HCT116 (cell line): ENCODE results near the gene RANBP17. TPM values are rescaled to one million over a fixed set of nuclear protein-coding genes. Genes with fewer than 3 reads are reported as not detected.
A peak's percentile ranks its signal among the peaks of the same experiment; 100 is the strongest.

Experiments
- ATAC-seq: fragments of 200-7000 bp; cut with Tn5 transposase; 2 replicates; pipeline ENCODE4 v1.9.1; 2020; ENCODE audit warnings: mild to moderate bottlenecking, moderate library complexity
- BruUV-seq: library from RNA; stranded (reverse); fragments of 400-500 nt; replicated peaks from 2 replicates; lab custom pipeline; 2021; lab: Mats Ljungman, UMichigan
- CTCF ChIA-PET: fragments of 300-600 bp; sonication (Branson Sonifier 250); formaldehyde crosslinking; loops from one replicate; lab custom pipeline; 2021; ENCODE audit warnings: antibody characterized with exemption; lab: Charles Lee
- POLR2A ChIA-PET: fragments of 300-600, 350-600 bp; sonication (Branson Sonifier 250); formaldehyde crosslinking; loops from one replicate; lab custom pipeline; 2021; ENCODE audit warnings: antibody characterized with exemption; lab: Charles Lee
- RAD21 ChIA-PET, 2 experiments: fragments of 300-600 bp; sonication (Branson Sonifier 250); formaldehyde crosslinking; loops; one replicate each; lab custom pipeline; 2023; ENCODE audit warnings: low total read pairs in 2 of 2; ENCODE audit not compliant: uncharacterized antibody in 2 of 2, unreplicated experiment in 2 of 2, low non-redundant PET in 1 of 2; lab: Charles Lee
- DNase-seq: peaks from one replicate; pipeline ENCODE4 v3.0.0-alpha.2; 2010; ENCODE audit warnings: low read depth, low spot score
- H2AFZ ChIP-seq: fragments of 200-600 bp; shearing (Covaris generic), sonication (generic); 2 replicates; pipeline ENCODE4 v1.6.1; 2017; ENCODE audit warnings: low read depth, mixed run types, mixed read lengths, antibody characterized with exemption, low read length; ENCODE audit not compliant: poor library complexity, severe bottlenecking
- H3K27ac ChIP-seq: 2 replicates; pipeline ENCODE4 v1.5.1; 2012; ENCODE audit warnings: low read depth, low read length
- H3K27me3 ChIP-seq: fragments of 200-600 bp; sonication (generic); 2 replicates; pipeline ENCODE4 v1.6.1; 2016; ENCODE audit warnings: mixed run types, low read length, mixed read lengths; ENCODE audit not compliant: insufficient read depth
- H3K36me3 ChIP-seq, 2 experiments: fragments of 200-500 bp in 1 of 2; fragments of 200-600 bp in 1 of 2; sonication (Bioruptor generic) in 1 of 2; sonication (generic) in 1 of 2; 2 replicates each; pipeline versions ENCODE4 v1.5.1 to v1.6.1; 2014 to 2016; ENCODE audit warnings: low read length in 2 of 2, inconsistent platforms in 1 of 2, mixed read lengths in 1 of 2, mixed run types in 1 of 2; ENCODE audit not compliant: insufficient read depth in 2 of 2, control insufficient read depth in 1 of 2
- H3K4me1 ChIP-seq, 2 experiments: fragments of 200-600 bp in 1 of 2; sonication (generic) in 1 of 2; 2 replicates each; pipeline versions ENCODE4 v1.5.1 to v1.6.1; 2012 to 2017; ENCODE audit warnings: low read length in 2 of 2, inconsistent platforms in 1 of 2, mild to moderate bottlenecking in 1 of 2, mixed read lengths in 1 of 2, mixed run types in 1 of 2, moderate library complexity in 1 of 2; ENCODE audit not compliant: insufficient read depth in 2 of 2, control insufficient read depth in 1 of 2
- H3K4me2 ChIP-seq: fragments of 200-600 bp; sonication (generic); 2 replicates; pipeline ENCODE4 v1.6.1; 2017; ENCODE audit warnings: mixed run types, low read length, mixed read lengths
- H3K4me3 ChIP-seq, 2 experiments: fragments of 200-600 bp in 1 of 2; sonication (generic) in 1 of 2; replicated peaks in 1 of 2; 2 replicates each; pipeline ENCODE4 v1.5.1; 2011 to 2016; ENCODE audit warnings: low read length in 2 of 2, control low read depth in 1 of 2, low read depth in 1 of 2, mild to moderate bottlenecking in 1 of 2, mixed read lengths in 1 of 2, mixed run types in 1 of 2
- H3K79me2 ChIP-seq: fragments of 200-600 bp; sonication (generic); 2 replicates; pipeline ENCODE4 v1.6.1; 2017; ENCODE audit warnings: mild to moderate bottlenecking, mixed run types, low read length, moderate library complexity, mixed read lengths; ENCODE audit not compliant: insufficient read depth
- H3K9ac ChIP-seq: fragments of 200-600 bp; sonication (generic); 2 replicates; pipeline ENCODE4 v1.6.1; 2016; ENCODE audit warnings: low read length, mixed read lengths
- H3K9me2 ChIP-seq: fragments of 200-600 bp; sonication (generic), shearing (Covaris generic); 2 replicates; pipeline ENCODE4 v1.6.1; 2017; ENCODE audit warnings: mixed run types, mild to moderate bottlenecking, moderate library complexity; ENCODE audit not compliant: insufficient read depth
- H3K9me3 ChIP-seq, 2 experiments: fragments of 200-500 bp in 1 of 2; fragments of 200-600 bp in 1 of 2; sonication (Bioruptor generic) in 1 of 2; sonication (generic) in 1 of 2; 2 replicates each; pipeline ENCODE4 v1.6.1; 2014 to 2017; ENCODE audit warnings: low read length in 2 of 2, mixed read lengths in 2 of 2, inconsistent platforms in 1 of 2, low read depth in 1 of 2, mild to moderate bottlenecking in 1 of 2, mixed run types in 1 of 2, moderate library complexity in 1 of 2; ENCODE audit not compliant: control insufficient read depth in 1 of 2, insufficient read depth in 1 of 2
- H4K20me1 ChIP-seq: fragments of 200-600 bp; sonication (generic), shearing (Covaris generic); 2 replicates; pipeline ENCODE4 v1.6.1; 2017; ENCODE audit warnings: mixed run types, mild to moderate bottlenecking, moderate library complexity; ENCODE audit not compliant: insufficient read depth
- ATF3 ChIP-seq: IDR thresholded peaks from 2 replicates; pipeline ENCODE4 v1.6.1; 2012
- CBX3 ChIP-seq: IDR thresholded peaks from 2 replicates; pipeline ENCODE4 v1.6.1; 2012; ENCODE audit warnings: low read depth
- CEBPB ChIP-seq: IDR thresholded peaks from 2 replicates; pipeline ENCODE4 v1.6.1; 2012; ENCODE audit warnings: low read depth
- EGR1 ChIP-seq: IDR thresholded peaks from 2 replicates; pipeline ENCODE4 v1.6.1; 2012; ENCODE audit warnings: low read depth
- EZH2phosphoT487 ChIP-seq: fragments of 200-600 bp; IDR thresholded peaks from 2 replicates; pipeline ENCODE4 v1.6.1; 2018; ENCODE audit warnings: antibody characterized with exemption, borderline replicate concordance
- JUND ChIP-seq: IDR thresholded peaks from 2 replicates; pipeline ENCODE4 v1.6.1; 2012
- POLR2A ChIP-seq: IDR thresholded peaks from 2 replicates; pipeline ENCODE4 v1.7.0; 2011; ENCODE audit warnings: borderline replicate concordance; ENCODE audit not compliant: insufficient read depth, insufficient read length; ENCODE audit errors: extremely low read depth
- POLR2AphosphoS5 ChIP-seq: IDR thresholded peaks from 2 replicates; pipeline ENCODE4 v1.6.1; 2011; ENCODE audit warnings: mild to moderate bottlenecking, low read depth, low read length, moderate library complexity
- RAD21 ChIP-seq: IDR thresholded peaks from 2 replicates; pipeline ENCODE4 v1.6.1; 2012; ENCODE audit warnings: low read depth, mild to moderate bottlenecking
- SIN3A ChIP-seq: IDR thresholded peaks from 2 replicates; pipeline ENCODE4 v1.6.1; 2012; ENCODE audit warnings: low read depth
- SP1 ChIP-seq: IDR thresholded peaks from 2 replicates; pipeline ENCODE4 v1.6.1; 2012; ENCODE audit warnings: low read depth
- SRF ChIP-seq: IDR thresholded peaks from 2 replicates; pipeline ENCODE4 v1.6.1; 2012; ENCODE audit warnings: low read depth
- TCF7L2 ChIP-seq: IDR thresholded peaks from 2 replicates; pipeline ENCODE4 v1.7.0; 2011; ENCODE audit warnings: borderline replicate concordance, inconsistent platforms; ENCODE audit not compliant: insufficient read depth, insufficient read length; ENCODE audit errors: extremely low read depth
- YY1 ChIP-seq: IDR thresholded peaks from 2 replicates; pipeline ENCODE4 v1.6.1; 2011; ENCODE audit warnings: low read length, low read depth, moderate library complexity, mild to moderate bottlenecking; ENCODE audit not compliant: insufficient replicate concordance; ENCODE audit errors: extremely low read depth
- ZFX ChIP-seq: fragments of 450-650 bp; IDR thresholded peaks from 2 replicates; pipeline ENCODE4 v1.6.1; 2017
- intact Hi-C: fragments of 100-400 bp; cut with micrococcal nuclease; formaldehyde crosslinking; loops from 2 replicates; pipeline ENCODE4 v1.10.0; 2022
- total RNA-seq: library from RNA; stranded (reverse); gene quantifications from one replicate; pipeline ENCODE4 v1.2.1, GENCODE V29; 2021; ENCODE audit not compliant: unreplicated experiment
- TF ChIP-seq, protein P1 (sequence below): IDR thresholded peaks from 2 replicates; pipeline ENCODE4 v1.6.1; 2012; ENCODE audit warnings: low read depth
- TF ChIP-seq, protein P2 (sequence below), 3 experiments: fragments of 200-600 bp in 1 of 3; sonication (generic) in 1 of 3; IDR thresholded peaks in 2 of 3; conservative IDR thresholded peaks in 1 of 3; 2 replicates each; pipeline ENCODE4 v1.5.1; 2012 to 2017; ENCODE audit warnings: low read depth in 2 of 3, low read length in 2 of 3, antibody characterized with exemption in 1 of 3, borderline replicate concordance in 1 of 3, control low read depth in 1 of 3, mild to moderate bottlenecking in 1 of 3, mixed read lengths in 1 of 3, mixed run types in 1 of 3, moderate library complexity in 1 of 3; ENCODE audit not compliant: insufficient read depth in 1 of 3
- TF ChIP-seq, protein P3 (sequence below): IDR thresholded peaks from 2 replicates; pipeline ENCODE4 v1.6.1; 2012

RANBP17 gene
- total RNA-seq, 1 experiment from 2014 or later, result 18.2 TPM

- intact Hi-C loops, result no loop called here
- Histone ChIP-seq H2AFZ (no peak within 1 kb of the TSS), H3K9me3 (no peaks in the 10 kb centered on the region), H3K9me2 (no peaks in the 10 kb centered on the region), H3K4me2 (peak within 1 kb of the TSS; percentile 77), H3K27ac (peak within 1 kb of the TSS; percentile 62), H3K4me3 (peak within 1 kb of the TSS; percentile 50 to 66), H3K79me2 (no peaks in the 10 kb centered on the region), H4K20me1 (no peaks in the 10 kb centered on the region), H3K4me1 (peaks cover 3 to 6% of the 10 kb centered on the region in 2 experiments; a peak in 2 of 4 replicates), H3K27me3 (no peaks in the 10 kb centered on the region), H3K36me3 (no peaks in the 10 kb centered on the region), H3K9ac (peak within 1 kb of the TSS; percentile 64)
- CTCF ChIA-PET, result interaction anchor here (0.6 to 1.0 kb wide), 2 partner anchors 33 to 36 kb away, joined by 3 read pairs; no protein-coding TSS in a partner anchor
- RAD21 ChIA-PET, result no interaction called here
- ATAC-seq (peak; percentile 79), DNase-seq (peak; percentile 87)
- BruUV-seq, result no TSS peak
- POLR2A ChIA-PET, result interaction anchor here (0.6 kb wide), 1 partner anchor 117 kb away, joined by 3 read pairs; no protein-coding TSS in a partner anchor
- TF ChIP-seq TCF7L2 (peak; percentile 61), SP1 (peak; percentile 73), POLR2AphosphoS5 (0 out of 2 replicates have a peak, but pooled peaks have one; percentile 38), CBX3 (no peak), JUND (no peak), EGR1 (0 out of 2 replicates have a peak, but pooled peaks have one; percentile 35), YY1 (no peak), POLR2A (no peak), SRF (no peak), ATF3 (no peak), RAD21 (no peak), EZH2phosphoT487 (no peak), ZFX (no peak), CEBPB (no peak), SIN3A (peak; percentile 50)
- TF ChIP-seq, protein P1, sequence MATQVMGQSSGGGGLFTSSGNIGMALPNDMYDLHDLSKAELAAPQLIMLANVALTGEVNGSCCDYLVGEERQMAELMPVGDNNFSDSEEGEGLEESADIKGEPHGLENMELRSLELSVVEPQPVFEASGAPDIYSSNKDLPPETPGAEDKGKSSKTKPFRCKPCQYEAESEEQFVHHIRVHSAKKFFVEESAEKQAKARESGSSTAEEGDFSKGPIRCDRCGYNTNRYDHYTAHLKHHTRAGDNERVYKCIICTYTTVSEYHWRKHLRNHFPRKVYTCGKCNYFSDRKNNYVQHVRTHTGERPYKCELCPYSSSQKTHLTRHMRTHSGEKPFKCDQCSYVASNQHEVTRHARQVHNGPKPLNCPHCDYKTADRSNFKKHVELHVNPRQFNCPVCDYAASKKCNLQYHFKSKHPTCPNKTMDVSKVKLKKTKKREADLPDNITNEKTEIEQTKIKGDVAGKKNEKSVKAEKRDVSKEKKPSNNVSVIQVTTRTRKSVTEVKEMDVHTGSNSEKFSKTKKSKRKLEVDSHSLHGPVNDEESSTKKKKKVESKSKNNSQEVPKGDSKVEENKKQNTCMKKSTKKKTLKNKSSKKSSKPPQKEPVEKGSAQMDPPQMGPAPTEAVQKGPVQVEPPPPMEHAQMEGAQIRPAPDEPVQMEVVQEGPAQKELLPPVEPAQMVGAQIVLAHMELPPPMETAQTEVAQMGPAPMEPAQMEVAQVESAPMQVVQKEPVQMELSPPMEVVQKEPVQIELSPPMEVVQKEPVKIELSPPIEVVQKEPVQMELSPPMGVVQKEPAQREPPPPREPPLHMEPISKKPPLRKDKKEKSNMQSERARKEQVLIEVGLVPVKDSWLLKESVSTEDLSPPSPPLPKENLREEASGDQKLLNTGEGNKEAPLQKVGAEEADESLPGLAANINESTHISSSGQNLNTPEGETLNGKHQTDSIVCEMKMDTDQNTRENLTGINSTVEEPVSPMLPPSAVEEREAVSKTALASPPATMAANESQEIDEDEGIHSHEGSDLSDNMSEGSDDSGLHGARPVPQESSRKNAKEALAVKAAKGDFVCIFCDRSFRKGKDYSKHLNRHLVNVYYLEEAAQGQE, result no peak
- TF ChIP-seq, protein P2, sequence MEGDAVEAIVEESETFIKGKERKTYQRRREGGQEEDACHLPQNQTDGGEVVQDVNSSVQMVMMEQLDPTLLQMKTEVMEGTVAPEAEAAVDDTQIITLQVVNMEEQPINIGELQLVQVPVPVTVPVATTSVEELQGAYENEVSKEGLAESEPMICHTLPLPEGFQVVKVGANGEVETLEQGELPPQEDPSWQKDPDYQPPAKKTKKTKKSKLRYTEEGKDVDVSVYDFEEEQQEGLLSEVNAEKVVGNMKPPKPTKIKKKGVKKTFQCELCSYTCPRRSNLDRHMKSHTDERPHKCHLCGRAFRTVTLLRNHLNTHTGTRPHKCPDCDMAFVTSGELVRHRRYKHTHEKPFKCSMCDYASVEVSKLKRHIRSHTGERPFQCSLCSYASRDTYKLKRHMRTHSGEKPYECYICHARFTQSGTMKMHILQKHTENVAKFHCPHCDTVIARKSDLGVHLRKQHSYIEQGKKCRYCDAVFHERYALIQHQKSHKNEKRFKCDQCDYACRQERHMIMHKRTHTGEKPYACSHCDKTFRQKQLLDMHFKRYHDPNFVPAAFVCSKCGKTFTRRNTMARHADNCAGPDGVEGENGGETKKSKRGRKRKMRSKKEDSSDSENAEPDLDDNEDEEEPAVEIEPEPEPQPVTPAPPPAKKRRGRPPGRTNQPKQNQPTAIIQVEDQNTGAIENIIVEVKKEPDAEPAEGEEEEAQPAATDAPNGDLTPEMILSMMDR (IDR thresholded peaks at IDR 0.05 in 2 of 3, conservative IDR thresholded peaks at IDR 0.05 in 1 of 3; ENCODE audit: borderline replicate concordance in 1 of 3, insufficient read depth in 1 of 3, low read depth in 2 of 3, low read length in 2 of 3), result no peak
- TF ChIP-seq, protein P3, sequence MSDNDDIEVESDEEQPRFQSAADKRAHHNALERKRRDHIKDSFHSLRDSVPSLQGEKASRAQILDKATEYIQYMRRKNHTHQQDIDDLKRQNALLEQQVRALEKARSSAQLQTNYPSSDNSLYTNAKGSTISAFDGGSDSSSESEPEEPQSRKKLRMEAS, result 0 out of 2 replicates have a peak, but pooled peaks have one; percentile 13
Measured at GRCh38 chr5:171308453-171309275, 446.8 kb downstream of the RANBP17 start, which contains the start of gene TLX3. Gene TLX3 (plus strand): TSS chr5:171309248. CDS start chr5:171309366, 118 bp downstream.
